ACHN (cell line): ENCODE data around the gene ALDOC.
"Not testable (repeated sequence)": the region's sequence is repeated elsewhere in the genome, so short reads cannot be mapped to it uniquely, and the experiment has no call there.

Experiments used
- DNase-seq: peaks from one replicate; pipeline ENCODE4 v3.0.0-alpha.2; 2015
- in situ Hi-C: cut with HindIII; loops from 2 replicates; pipeline ENCODE4 v1.10.0; 2017; ENCODE audit warnings: low sequenced_read_pairs, low pct_ligation_motif_present, low pct_unique_long_range_greater_than_20kb

ALDOC gene

GRCh38 chr17:28592260-28592659 is 15.6 kb upstream of the ALDOC start:
- DNase-seq = no peak
- in situ Hi-C loops = no loop called here

GRCh38 chr17:28585851-28586250 is 9.2 kb upstream of the ALDOC start:
- in situ Hi-C loops = no loop called here
- DNase-seq = no peak

GRCh38 chr17:28584434-28584833 is 7.7 kb upstream of the ALDOC start:
- DNase-seq = no peak

GRCh38 chr17:28582513-28582912 is 5.8 kb upstream of the ALDOC start:
- DNase-seq = no peak
- in situ Hi-C loops = no loop called here

More at GRCh38 chr17:28584434-28584833, 7.7 kb upstream of the ALDOC start:
- in situ Hi-C loops = no loop called here

GRCh38 chr17:28580959-28581358 is 4.3 kb upstream of the ALDOC start:
- in situ Hi-C loops = no loop called here
- no peak for DNase-seq

GRCh38 chr17:28579526-28579925 is 2.8 kb upstream of the ALDOC start:
- DNase-seq = no peak

GRCh38 chr17:28578246-28579195 is 1.8 kb upstream of the ALDOC start:
- in situ Hi-C loops = no loop called here

More at GRCh38 chr17:28579526-28579925, 2.8 kb upstream of the ALDOC start:
- in situ Hi-C loops = no loop called here

GRCh38 chr17:28577466-28577824 is 750 bp upstream of the ALDOC start:
- DNase-seq = no peak
- in situ Hi-C loops = no loop called here

More at GRCh38 chr17:28578246-28579195, 1.8 kb upstream of the ALDOC start:
- no peak for DNase-seq

- in situ Hi-C loops, DNase-seq: not testable (repeated sequence)
Measured at GRCh38 chr17:28576016-28576415, 679 bp downstream of the ALDOC start.

GRCh38 chr17:28575126-28575795 is 1.4 kb downstream of the ALDOC start:
- no peak for DNase-seq
- in situ Hi-C loops = no loop called here

- in situ Hi-C loops = no loop called here
Measured at GRCh38 chr17:28574526-28574925, 2.2 kb downstream of the ALDOC start.

GRCh38 chr17:28573966-28574480 is 2.7 kb downstream of the ALDOC start:
- in situ Hi-C loops = no loop called here
- no peak for DNase-seq

More at GRCh38 chr17:28574526-28574925, 2.2 kb downstream of the ALDOC start:
- no peak for DNase-seq

GRCh38 chr17:28573521-28573920 is 3.2 kb downstream of the ALDOC start:
- in situ Hi-C loops = no loop called here
- no peak for DNase-seq

- in situ Hi-C loops = no loop called here
- DNase-seq = no peak
Measured at GRCh38 chr17:28573040-28573380, 3.7 kb downstream of the ALDOC start.

- DNase-seq = no peak
- in situ Hi-C loops = no loop called here
Measured at GRCh38 chr17:28572259-28573039, 4.2 kb downstream of the ALDOC start.

- in situ Hi-C loops = no loop called here
- DNase-seq = peak; percentile 95
Measured at GRCh38 chr17:28571361-28572122, 5.2 kb downstream of the ALDOC start, which contains the start of gene PIGS. Gene PIGS, minus strand, starts transcription at chr17:28571524. Its CDS starts 28 bp downstream, at chr17:28571496.

GRCh38 chr17:28570716-28571360 is 5.9 kb downstream of the ALDOC start:
- DNase-seq = peak; percentile 12
- in situ Hi-C loops = no loop called here

- in situ Hi-C loops = no loop called here
- no peak for DNase-seq
Measured at GRCh38 chr17:28569446-28569845, 7.2 kb downstream of the ALDOC start.
